ENCODE results near the gene CDKAL1.

GRCh38 chr6:20492099-20492498 lies 42.2 kb upstream of the CDKAL1 start:
- TF ChIP-seq POLR2A (IDR thresholded peaks at IDR 0.05) (no peak), CTCF (IDR thresholded peaks at IDR 0.05) (no peak), POLR2AphosphoS5 (IDR thresholded peaks at IDR 0.05; ENCODE audit: insufficient read depth in 1 of 2, low read depth in 1 of 2) (no peak)

All from vagina (tissue), 2 donors.